Measurements from ENCODE around the gene CPB1. TPM values are rescaled to one million over a fixed set of nuclear protein-coding genes. Genes with fewer than 3 reads are reported as not detected.

Gene CPB1
- total RNA-seq, 1 experiment from 2014 or later = not detected

- TF ChIP-seq CTCF (IDR thresholded peaks at IDR 0.05; ENCODE audit: unreplicated experiment) = no peak
- Mint-ChIP-seq H3K27ac (ENCODE audit: low read depth, unreplicated experiment) (no peak overlapping the region), H3K4me1 (ENCODE audit: insufficient read depth, unreplicated experiment) (no peaks in the 10 kb centered on the region), H3K36me3 (ENCODE audit: insufficient read depth, unreplicated experiment) (no peaks in the 10 kb centered on the region), H3K27me3 (ENCODE audit: insufficient read depth, unreplicated experiment) (peaks cover 69% of the 10 kb centered on the region), H3K9me3 (ENCODE audit: unreplicated experiment) (no peaks in the 10 kb centered on the region), H3K4me3 (ENCODE audit: unreplicated experiment) (no peak overlapping the region)
- CTCF ChIA-PET = interaction anchor here (11.3 kb wide), 1 partner anchor 80 kb away, joined by 296 read pairs; no protein-coding TSS in a partner anchor
- no TSS peak for BruUV-seq (replicated peaks)
- DNase-seq (ENCODE audit: unreplicated experiment) = no peak
- intact Hi-C loops (cut with micrococcal nuclease) = loop anchor here (10.0 kb wide), 2 partner anchors 259 to 481 kb away; partner anchors contain the start of gene HPS3
- POLR2A ChIA-PET = no interaction called here
Observed at GRCh38 chr3:148866261-148866660, 38.6 kb downstream of the CPB1 start.

- Mint-ChIP-seq H3K4me3 (ENCODE audit: unreplicated experiment) (no peak overlapping the region), H3K4me1 (ENCODE audit: insufficient read depth, unreplicated experiment) (no peaks in the 10 kb centered on the region), H3K9me3 (ENCODE audit: unreplicated experiment) (no peaks in the 10 kb centered on the region), H3K27me3 (ENCODE audit: insufficient read depth, unreplicated experiment) (peaks cover 53% of the 10 kb centered on the region), H3K36me3 (ENCODE audit: insufficient read depth, unreplicated experiment) (no peaks in the 10 kb centered on the region), H3K27ac (ENCODE audit: low read depth, unreplicated experiment) (no peak overlapping the region)
- no TSS peak for BruUV-seq (replicated peaks)
- DNase-seq (ENCODE audit: unreplicated experiment) = no peak
- ChIA-PET CTCF (interaction anchor here (1.1 to 1.6 kb wide), 4 partner anchors 10 to 19 kb away, joined by 3 to 7 read pairs (median 5); no protein-coding TSS in a partner anchor), POLR2A (no interaction called here)
- TF ChIP-seq CTCF (IDR thresholded peaks at IDR 0.05; ENCODE audit: unreplicated experiment) = no peak
- intact Hi-C loops (cut with micrococcal nuclease) = no loop called here
Observed at GRCh38 chr3:148873270-148873927, 45.8 kb downstream of the CPB1 start.

GRCh38 chr3:148873977-148874376 lies 46.4 kb downstream of the CPB1 start:
- Mint-ChIP-seq H3K36me3 (ENCODE audit: insufficient read depth, unreplicated experiment) (no peaks in the 10 kb centered on the region), H3K9me3 (ENCODE audit: unreplicated experiment) (no peaks in the 10 kb centered on the region), H3K4me3 (ENCODE audit: unreplicated experiment) (no peak overlapping the region), H3K4me1 (ENCODE audit: insufficient read depth, unreplicated experiment) (no peaks in the 10 kb centered on the region), H3K27ac (ENCODE audit: low read depth, unreplicated experiment) (no peak overlapping the region), H3K27me3 (ENCODE audit: insufficient read depth, unreplicated experiment) (peaks cover 55% of the 10 kb centered on the region)
- TF ChIP-seq CTCF (IDR thresholded peaks at IDR 0.05; ENCODE audit: unreplicated experiment) = no peak
- DNase-seq (ENCODE audit: unreplicated experiment) = no peak
- POLR2A ChIA-PET = no interaction called here
- CTCF ChIA-PET = interaction anchor here (1.1 to 1.6 kb wide), 5 partner anchors 9 to 70 kb away, joined by 3 to 7 read pairs (median 5); no protein-coding TSS in a partner anchor
- BruUV-seq (replicated peaks) = no TSS peak
- intact Hi-C loops (cut with micrococcal nuclease) = no loop called here

DNA sequence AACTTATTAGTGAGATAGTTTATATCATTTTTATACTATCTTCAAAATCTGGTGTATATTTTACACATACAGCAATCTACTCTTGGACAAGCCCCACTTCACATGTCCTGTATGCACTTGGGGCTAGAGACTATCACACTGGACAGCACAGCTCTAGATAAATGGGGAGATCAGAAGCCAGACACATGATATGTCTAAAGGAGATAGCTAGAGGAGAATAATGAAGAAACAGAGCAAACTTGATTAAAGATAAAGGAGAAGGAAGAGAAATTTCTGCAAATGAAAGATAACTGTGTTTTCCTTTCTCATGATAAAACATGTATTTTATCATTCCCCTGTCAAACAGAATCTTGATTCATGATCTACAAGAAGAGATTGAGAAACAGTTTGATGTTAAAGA lies 50.5 kb downstream of the CPB1 start:
- DNase-seq (ENCODE audit: unreplicated experiment) = no peak
- intact Hi-C loops (cut with micrococcal nuclease) = no loop called here
- no TSS peak for BruUV-seq (replicated peaks)
- Mint-ChIP-seq H3K9me3 (ENCODE audit: unreplicated experiment) (no peaks in the 10 kb centered on the region), H3K4me1 (ENCODE audit: insufficient read depth, unreplicated experiment) (no peaks in the 10 kb centered on the region), H3K27me3 (ENCODE audit: insufficient read depth, unreplicated experiment) (peaks cover 82% of the 10 kb centered on the region), H3K36me3 (ENCODE audit: insufficient read depth, unreplicated experiment) (no peaks in the 10 kb centered on the region), H3K27ac (ENCODE audit: low read depth, unreplicated experiment) (no peak overlapping the region), H3K4me3 (ENCODE audit: unreplicated experiment) (no peak overlapping the region)
- TF ChIP-seq CTCF (IDR thresholded peaks at IDR 0.05; ENCODE audit: unreplicated experiment) = no peak
- POLR2A ChIA-PET = no interaction called here
- CTCF ChIA-PET = interaction anchor here (0.5 to 1.3 kb wide), 2 partner anchors 11 to 16 kb away, joined by 3 to 4 read pairs; no protein-coding TSS in a partner anchor
